ENCODE data around the gene PLAC8L1.
A peak's percentile ranks its signal among the peaks of the same experiment; 100 is the strongest.

The PLAC8L1 gene

GRCh38 chr5:146079695-146080373 is 25.5 kb downstream of the PLAC8L1 start:
- no peak for DNase-seq

GRCh38 chr5:146078566-146078965 is 26.8 kb downstream of the PLAC8L1 start:
- no peak for DNase-seq

GRCh38 chr5:146076455-146076854 is 28.9 kb downstream of the PLAC8L1 start:
- no peak for DNase-seq

GRCh38 chr5:146076028-146076427 is 29.3 kb downstream of the PLAC8L1 start:
- peak in 1 of 2 experiments; percentile 2 for DNase-seq

GRCh38 chr5:146073239-146073900 is 32.0 kb downstream of the PLAC8L1 start:
- DNase-seq: no peak

- DNase-seq: no peak
Observed at GRCh38 chr5:146072595-146072994, 32.8 kb downstream of the PLAC8L1 start.

- DNase-seq: no peak
Observed at GRCh38 chr5:146071171-146071570, 34.2 kb downstream of the PLAC8L1 start.

GRCh38 chr5:146070746-146071145 is 34.6 kb downstream of the PLAC8L1 start:
- DNase-seq: no peak

- no peak for DNase-seq
Observed at GRCh38 chr5:146069780-146070099, 35.6 kb downstream of the PLAC8L1 start.

- DNase-seq: no peak
Observed at GRCh38 chr5:146068977-146069779, 36.2 kb downstream of the PLAC8L1 start.

GRCh38 chr5:146068206-146068605 is 37.2 kb downstream of the PLAC8L1 start:
- DNase-seq: no peak

- DNase-seq: no peak
Observed at GRCh38 chr5:146066968-146067367, 38.4 kb downstream of the PLAC8L1 start.

- no peak for DNase-seq
Observed at GRCh38 chr5:146060221-146060585, 45.2 kb downstream of the PLAC8L1 start.

- no peak for DNase-seq
Observed at GRCh38 chr5:146059460-146060220, 45.7 kb downstream of the PLAC8L1 start.

GRCh38 chr5:146055432-146055831 is 49.9 kb downstream of the PLAC8L1 start:
- DNase-seq: no peak

- peak in 1 of 2 experiments; percentile 6 for DNase-seq
Observed at GRCh38 chr5:146052780-146053179, 52.6 kb downstream of the PLAC8L1 start.

- no peak for DNase-seq
Observed at GRCh38 chr5:146051678-146052077, 53.7 kb downstream of the PLAC8L1 start.

- DNase-seq: no peak
Observed at GRCh38 chr5:146050086-146050485, 55.3 kb downstream of the PLAC8L1 start.

- DNase-seq: no peak
Observed at GRCh38 chr5:146049704-146050026, 55.7 kb downstream of the PLAC8L1 start.

- peak; percentile 15 to 39 for DNase-seq
Observed at GRCh38 chr5:146048994-146049703, 56.2 kb downstream of the PLAC8L1 start.

GRCh38 chr5:146047396-146047795 is 58.0 kb downstream of the PLAC8L1 start:
- DNase-seq: no peak

GRCh38 chr5:146043722-146044121 is 61.7 kb downstream of the PLAC8L1 start:
- no peak for DNase-seq

All from SHP77 (cell line).